Ishikawa (cell line): ENCODE measurements around the gene CYSTM1.

ENCODE experiments used
- CEBPB ChIP-seq: IDR thresholded peaks from 2 replicates; pipeline ENCODE4 v1.6.1; 2012
- CREB1 ChIP-seq: IDR thresholded peaks from 2 replicates; pipeline ENCODE4 v1.6.1; 2012; ENCODE audit warnings: low read depth
- EGR1 ChIP-seq: IDR thresholded peaks from 2 replicates; pipeline ENCODE4 v1.6.1; 2012
- EP300 ChIP-seq: IDR thresholded peaks from 2 replicates; pipeline ENCODE4 v1.6.1; 2012; ENCODE audit warnings: borderline replicate concordance
- FOXM1 ChIP-seq: IDR thresholded peaks from 2 replicates; pipeline ENCODE4 v1.6.1; 2012; ENCODE audit warnings: low read depth, borderline replicate concordance
- MAX ChIP-seq: IDR thresholded peaks from 2 replicates; pipeline ENCODE4 v1.6.1; 2012
- NFIC ChIP-seq: IDR thresholded peaks from 2 replicates; pipeline ENCODE4 v1.6.1; 2012
- RAD21 ChIP-seq: IDR thresholded peaks from 2 replicates; pipeline ENCODE4 v1.6.1; 2012; ENCODE audit warnings: low read depth
- REST ChIP-seq: IDR thresholded peaks from 2 replicates; pipeline ENCODE4 v1.6.1; 2012; ENCODE audit warnings: low read depth, mild to moderate bottlenecking
- TAF1 ChIP-seq: IDR thresholded peaks from 2 replicates; pipeline ENCODE4 v1.6.1; 2012; ENCODE audit warnings: low read depth, mild to moderate bottlenecking
- TCF12 ChIP-seq: IDR thresholded peaks from 2 replicates; pipeline ENCODE4 v1.6.1; 2012; ENCODE audit warnings: low read depth
- USF1 ChIP-seq: IDR thresholded peaks from 2 replicates; pipeline ENCODE4 v1.6.1; 2012
- YY1 ChIP-seq: IDR thresholded peaks from 2 replicates; pipeline ENCODE4 v1.6.1; 2012; ENCODE audit warnings: low read depth
- ZBTB7A ChIP-seq: IDR thresholded peaks from 2 replicates; pipeline ENCODE4 v1.6.1; 2012; ENCODE audit warnings: low read depth

GRCh38 chr5:140185409-140185808 is 10.4 kb downstream of the CYSTM1 start:
- TF ChIP-seq RAD21: no peak
- no peak for TF ChIP-seq TAF1
- no peak for TF ChIP-seq YY1
- TF ChIP-seq MAX: no peak
- no peak for TF ChIP-seq TCF12
- TF ChIP-seq CEBPB: no peak
- TF ChIP-seq EP300: no peak
- no peak for TF ChIP-seq REST
- TF ChIP-seq CREB1: no peak
- TF ChIP-seq ZBTB7A: no peak
- no peak for TF ChIP-seq FOXM1
- no peak for TF ChIP-seq NFIC
- TF ChIP-seq EGR1: no peak
- TF ChIP-seq USF1: no peak
